Testis (tissue), 2 donors: Measurements from ENCODE around the gene KRT84.

Experiments
- POLR2A ChIP-seq: fragments of 450-650 bp; IDR thresholded peaks from one replicate; pipeline ENCODE4 v1.6.1; 2017; ENCODE audit warnings: antibody characterized with exemption, mild to moderate bottlenecking, moderate library complexity
- TF ChIP-seq, protein P1 (sequence below), 3 experiments: fragments of 450-650 bp in 2 of 3; fragments of 200-600 bp in 1 of 3; sonication (generic) in 1 of 3; IDR thresholded peaks; one replicate each; pipeline ENCODE4 v1.5.1; 2016 to 2019; ENCODE audit warnings: antibody characterized with exemption in 3 of 3, mild to moderate bottlenecking in 2 of 3, moderate library complexity in 1 of 3

DNA sequence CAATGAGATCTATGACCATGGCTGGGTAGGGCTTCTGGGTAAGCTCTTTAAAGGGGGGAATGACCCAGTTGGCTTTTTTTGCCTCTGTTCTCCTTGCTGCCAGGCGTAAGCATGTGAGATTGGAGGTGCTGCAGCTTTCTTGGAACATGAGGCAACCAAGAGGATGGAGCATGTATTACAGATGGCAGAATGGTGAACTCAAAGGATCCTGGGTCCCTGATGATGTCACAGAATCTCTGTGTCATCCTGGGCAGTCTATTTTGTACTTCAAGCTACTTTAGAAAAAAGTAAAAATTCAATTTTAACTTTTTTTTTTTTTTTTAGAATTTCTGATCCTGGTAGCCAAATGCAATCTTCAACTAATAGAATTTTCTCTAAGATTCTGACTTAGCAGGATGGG is 12.7 kb upstream of the KRT84 start:
- TF ChIP-seq, protein P1, sequence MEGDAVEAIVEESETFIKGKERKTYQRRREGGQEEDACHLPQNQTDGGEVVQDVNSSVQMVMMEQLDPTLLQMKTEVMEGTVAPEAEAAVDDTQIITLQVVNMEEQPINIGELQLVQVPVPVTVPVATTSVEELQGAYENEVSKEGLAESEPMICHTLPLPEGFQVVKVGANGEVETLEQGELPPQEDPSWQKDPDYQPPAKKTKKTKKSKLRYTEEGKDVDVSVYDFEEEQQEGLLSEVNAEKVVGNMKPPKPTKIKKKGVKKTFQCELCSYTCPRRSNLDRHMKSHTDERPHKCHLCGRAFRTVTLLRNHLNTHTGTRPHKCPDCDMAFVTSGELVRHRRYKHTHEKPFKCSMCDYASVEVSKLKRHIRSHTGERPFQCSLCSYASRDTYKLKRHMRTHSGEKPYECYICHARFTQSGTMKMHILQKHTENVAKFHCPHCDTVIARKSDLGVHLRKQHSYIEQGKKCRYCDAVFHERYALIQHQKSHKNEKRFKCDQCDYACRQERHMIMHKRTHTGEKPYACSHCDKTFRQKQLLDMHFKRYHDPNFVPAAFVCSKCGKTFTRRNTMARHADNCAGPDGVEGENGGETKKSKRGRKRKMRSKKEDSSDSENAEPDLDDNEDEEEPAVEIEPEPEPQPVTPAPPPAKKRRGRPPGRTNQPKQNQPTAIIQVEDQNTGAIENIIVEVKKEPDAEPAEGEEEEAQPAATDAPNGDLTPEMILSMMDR (IDR thresholded peaks at IDR 0.05), result no peak
- no peak for TF ChIP-seq POLR2A
